ENCODE results near the gene ANO2.
"Not testable (repeated sequence)": the region's sequence is repeated elsewhere in the genome, so short reads cannot be mapped to it uniquely, and the experiment has no call there.

The ANO2 gene

GRCh38 chr12:5818877-5819276 is 126.2 kb downstream of the ANO2 start:
- DNase-seq (ENCODE audit: low read depth), result not testable (repeated sequence)

GRCh38 chr12:5817246-5817645 is 127.8 kb downstream of the ANO2 start:
- DNase-seq (ENCODE audit: low read depth), result no peak

- DNase-seq (ENCODE audit: low read depth), result no peak
These were observed 135.5 kb downstream of the ANO2 start for GRCh38 chr12:5809586-5809985.

GRCh38 chr12:5808981-5809380 is 136.1 kb downstream of the ANO2 start:
- no peak for DNase-seq (ENCODE audit: low read depth)

- no peak for DNase-seq (ENCODE audit: low read depth)
These were observed 137.4 kb downstream of the ANO2 start for GRCh38 chr12:5807514-5808219.

- DNase-seq (ENCODE audit: low read depth), result no peak
These were observed 138.0 kb downstream of the ANO2 start for GRCh38 chr12:5807090-5807414.

GRCh38 chr12:5806371-5807089 is 138.5 kb downstream of the ANO2 start:
- DNase-seq (ENCODE audit: low read depth), result no peak

GRCh38 chr12:5803532-5803931 is 141.5 kb downstream of the ANO2 start:
- DNase-seq (ENCODE audit: low read depth), result no peak

GRCh38 chr12:5798242-5799015 is 146.6 kb downstream of the ANO2 start:
- no peak for DNase-seq (ENCODE audit: low read depth)

GRCh38 chr12:5797661-5798060 is 147.4 kb downstream of the ANO2 start:
- no peak for DNase-seq (ENCODE audit: low read depth)

GRCh38 chr12:5796959-5797225 is 148.2 kb downstream of the ANO2 start:
- no peak for DNase-seq (ENCODE audit: low read depth)

- DNase-seq (ENCODE audit: low read depth), result peak; percentile 3
These were observed 148.7 kb downstream of the ANO2 start for GRCh38 chr12:5796171-5796958.

- DNase-seq (ENCODE audit: low read depth), result no peak
These were observed 150.9 kb downstream of the ANO2 start for GRCh38 chr12:5794156-5794555.

- DNase-seq (ENCODE audit: low read depth), result no peak
These were observed 152.7 kb downstream of the ANO2 start for GRCh38 chr12:5792343-5792742.

GRCh38 chr12:5789469-5789968 is 155.5 kb downstream of the ANO2 start:
- no peak for DNase-seq (ENCODE audit: low read depth)

- no peak for DNase-seq (ENCODE audit: low read depth)
These were observed 157.2 kb downstream of the ANO2 start for GRCh38 chr12:5787828-5788227.

GRCh38 chr12:5785601-5786000 is 159.5 kb downstream of the ANO2 start:
- DNase-seq (ENCODE audit: low read depth), result no peak

GRCh38 chr12:5784462-5785130 is 160.5 kb downstream of the ANO2 start:
- DNase-seq (ENCODE audit: low read depth), result no peak

GRCh38 chr12:5783289-5783920 is 161.7 kb downstream of the ANO2 start:
- no peak for DNase-seq (ENCODE audit: low read depth)

GRCh38 chr12:5780536-5780935 is 164.5 kb downstream of the ANO2 start:
- no peak for DNase-seq (ENCODE audit: low read depth)

- no peak for DNase-seq (ENCODE audit: low read depth)
These were observed 165.7 kb downstream of the ANO2 start for GRCh38 chr12:5779401-5779800.

Measured in stimulated activated CD8-positive, alpha-beta memory T cell treated with anti-CD3 and anti-CD28 coated beads, Interleukin-7, amount 100 ng/mL, for 24 hours (primary cell).